ENCODE results near the gene HTT.

The HTT gene

DNA sequence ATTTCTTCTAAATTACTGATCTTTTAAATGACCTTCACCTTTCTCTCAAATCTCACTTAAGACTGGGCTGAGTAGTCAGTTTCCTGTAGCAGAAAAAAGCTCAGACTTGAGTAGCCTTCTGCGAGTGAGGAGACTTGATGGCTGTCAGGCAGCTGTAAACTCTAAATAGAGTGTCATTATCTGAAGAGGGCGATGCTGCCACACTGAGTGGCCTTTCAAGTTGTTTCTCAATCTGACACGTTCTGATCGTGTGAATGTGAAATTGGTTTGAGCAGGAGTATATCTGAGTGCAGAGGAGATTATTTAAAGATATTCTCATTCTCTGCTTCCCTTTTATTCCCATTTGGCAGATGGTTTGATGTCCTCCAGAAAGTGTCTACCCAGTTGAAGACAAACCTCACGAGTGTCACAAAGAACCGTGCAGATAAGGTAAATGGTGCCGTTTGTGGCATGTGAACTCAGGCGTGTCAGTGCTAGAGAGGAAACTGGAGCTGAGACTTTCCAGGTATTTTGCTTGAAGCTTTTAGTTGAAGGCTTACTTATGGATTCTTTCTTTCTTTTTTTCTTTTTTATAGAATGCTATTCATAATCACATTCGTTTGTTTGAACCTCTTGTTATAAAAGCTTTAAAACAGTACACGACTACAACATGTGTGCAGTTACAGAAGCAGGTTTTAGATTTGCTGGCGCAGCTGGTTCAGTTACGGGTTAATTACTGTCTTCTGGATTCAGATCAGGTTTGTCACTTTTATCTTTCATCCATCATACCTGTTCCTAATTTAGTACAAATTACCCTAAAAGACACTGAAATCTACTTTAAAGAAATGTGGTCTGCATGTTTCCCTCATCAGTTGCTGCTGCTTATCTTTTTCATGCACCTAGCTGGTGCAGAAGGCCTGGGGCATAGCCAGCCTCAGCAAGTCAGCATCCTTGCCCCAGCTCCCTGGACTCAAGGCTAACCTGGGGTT is 100.2 kb downstream of the HTT start:
- no peak for DNase-seq
- H3K4me1 ChIP-seq (ENCODE audit: low read length): no peaks in the 10 kb centered on the region
- TF ChIP-seq EZH2phosphoT487 (IDR thresholded peaks at IDR 0.05; ENCODE audit: low read length) (no peak), EZH2 (optimal IDR thresholded peaks at IDR 0.05; ENCODE audit: low read depth, low read length) (no peak)
- TF ChIP-seq, protein P1, sequence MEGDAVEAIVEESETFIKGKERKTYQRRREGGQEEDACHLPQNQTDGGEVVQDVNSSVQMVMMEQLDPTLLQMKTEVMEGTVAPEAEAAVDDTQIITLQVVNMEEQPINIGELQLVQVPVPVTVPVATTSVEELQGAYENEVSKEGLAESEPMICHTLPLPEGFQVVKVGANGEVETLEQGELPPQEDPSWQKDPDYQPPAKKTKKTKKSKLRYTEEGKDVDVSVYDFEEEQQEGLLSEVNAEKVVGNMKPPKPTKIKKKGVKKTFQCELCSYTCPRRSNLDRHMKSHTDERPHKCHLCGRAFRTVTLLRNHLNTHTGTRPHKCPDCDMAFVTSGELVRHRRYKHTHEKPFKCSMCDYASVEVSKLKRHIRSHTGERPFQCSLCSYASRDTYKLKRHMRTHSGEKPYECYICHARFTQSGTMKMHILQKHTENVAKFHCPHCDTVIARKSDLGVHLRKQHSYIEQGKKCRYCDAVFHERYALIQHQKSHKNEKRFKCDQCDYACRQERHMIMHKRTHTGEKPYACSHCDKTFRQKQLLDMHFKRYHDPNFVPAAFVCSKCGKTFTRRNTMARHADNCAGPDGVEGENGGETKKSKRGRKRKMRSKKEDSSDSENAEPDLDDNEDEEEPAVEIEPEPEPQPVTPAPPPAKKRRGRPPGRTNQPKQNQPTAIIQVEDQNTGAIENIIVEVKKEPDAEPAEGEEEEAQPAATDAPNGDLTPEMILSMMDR (IDR thresholded peaks at IDR 0.05; ENCODE audit: low read length): no peak
- no peak overlapping the region for H2AFZ ChIP-seq (ENCODE audit: low read length)
- H3K4me3 ChIP-seq (ENCODE audit: low read length): no peak overlapping the region
- no peaks in the 10 kb centered on the region for H3K9me2 ChIP-seq (replicated peaks; ENCODE audit: insufficient read depth, low read length)
- H3K9me3 ChIP-seq (replicated peaks; ENCODE audit: insufficient read depth, low read length): no peaks in the 10 kb centered on the region
- H3K36me3 ChIP-seq (replicated peaks; ENCODE audit: insufficient read depth, low read length): no peaks in the 10 kb centered on the region
- no peaks in the 10 kb centered on the region for H3K79me2 ChIP-seq (ENCODE audit: low read length)
- no peak overlapping the region for H3K9ac ChIP-seq (ENCODE audit: low read length)
- no peak overlapping the region for H3K27ac ChIP-seq (ENCODE audit: low read length)
- H3F3A ChIP-seq (ENCODE audit: insufficient read depth, low read length): no peaks in the 10 kb centered on the region
- H3K27me3 ChIP-seq (replicated peaks; ENCODE audit: insufficient read depth, low read length): no peaks in the 10 kb centered on the region
- H3K4me2 ChIP-seq (ENCODE audit: low read depth, low read length): no peak overlapping the region
- no peaks in the 10 kb centered on the region for H4K20me1 ChIP-seq (ENCODE audit: insufficient read depth, low read length)

- Histone ChIP-seq H3K4me1 (ENCODE audit: low read length) (no peaks in the 10 kb centered on the region), H3K4me3 (ENCODE audit: low read length) (no peak overlapping the region), H3K4me2 (ENCODE audit: low read depth, low read length) (no peak overlapping the region), H3K79me2 (ENCODE audit: low read length) (no peaks in the 10 kb centered on the region), H3K9ac (ENCODE audit: low read length) (no peak overlapping the region), H3K36me3 (replicated peaks; ENCODE audit: insufficient read depth, low read length) (no peaks in the 10 kb centered on the region), H3K27me3 (replicated peaks; ENCODE audit: insufficient read depth, low read length) (no peaks in the 10 kb centered on the region), H4K20me1 (ENCODE audit: insufficient read depth, low read length) (no peaks in the 10 kb centered on the region), H3K9me2 (replicated peaks; ENCODE audit: insufficient read depth, low read length) (no peaks in the 10 kb centered on the region), H3K9me3 (replicated peaks; ENCODE audit: insufficient read depth, low read length) (no peaks in the 10 kb centered on the region), H3F3A (ENCODE audit: insufficient read depth, low read length) (no peaks in the 10 kb centered on the region), H2AFZ (ENCODE audit: low read length) (no peak overlapping the region), H3K27ac (ENCODE audit: low read length) (no peak overlapping the region)
- no peak for TF ChIP-seq EZH2 (optimal IDR thresholded peaks at IDR 0.05; ENCODE audit: low read depth, low read length)
- TF ChIP-seq EZH2phosphoT487 (IDR thresholded peaks at IDR 0.05; ENCODE audit: low read length): no peak
- TF ChIP-seq, protein P1 (IDR thresholded peaks at IDR 0.05; ENCODE audit: low read length): no peak
- no peak for DNase-seq
Measured at GRCh38 chr4:3176367-3177229, 102.1 kb downstream of the HTT start.

GRCh38 chr4:3177426-3177825 is 102.9 kb downstream of the HTT start:
- Histone ChIP-seq H3K27ac (ENCODE audit: low read length) (no peak overlapping the region), H3K9me3 (replicated peaks; ENCODE audit: insufficient read depth, low read length) (no peaks in the 10 kb centered on the region), H3K79me2 (ENCODE audit: low read length) (no peaks in the 10 kb centered on the region), H3K9me2 (replicated peaks; ENCODE audit: insufficient read depth, low read length) (no peaks in the 10 kb centered on the region), H3K4me2 (ENCODE audit: low read depth, low read length) (no peak overlapping the region), H4K20me1 (ENCODE audit: insufficient read depth, low read length) (no peaks in the 10 kb centered on the region), H3K36me3 (replicated peaks; ENCODE audit: insufficient read depth, low read length) (no peaks in the 10 kb centered on the region), H3F3A (ENCODE audit: insufficient read depth, low read length) (no peaks in the 10 kb centered on the region), H3K9ac (ENCODE audit: low read length) (no peak overlapping the region), H3K4me1 (ENCODE audit: low read length) (no peaks in the 10 kb centered on the region), H3K4me3 (ENCODE audit: low read length) (no peak overlapping the region), H3K27me3 (replicated peaks; ENCODE audit: insufficient read depth, low read length) (no peaks in the 10 kb centered on the region), H2AFZ (ENCODE audit: low read length) (no peak overlapping the region)
- TF ChIP-seq EZH2 (optimal IDR thresholded peaks at IDR 0.05; ENCODE audit: low read depth, low read length): no peak
- TF ChIP-seq EZH2phosphoT487 (IDR thresholded peaks at IDR 0.05; ENCODE audit: low read length): no peak
- TF ChIP-seq, protein P1 (IDR thresholded peaks at IDR 0.05; ENCODE audit: low read length): no peak
- no peak for DNase-seq
